ENCODE results near the gene RYR2.
"Not testable (repeated sequence)": the region's sequence is repeated elsewhere in the genome, so short reads cannot be mapped to it uniquely, and the experiment has no call there.

RYR2 gene

GRCh38 chr1:237140986-237141385 lies 99.0 kb downstream of the RYR2 start:
- Histone ChIP-seq H3K36me3 (ENCODE audit: control insufficient read depth in 2 of 2, insufficient read depth in 2 of 2, low read length in 2 of 2) (no peaks in the 10 kb centered on the region), H3K27me3 (ENCODE audit: control insufficient read depth in 1 of 2, insufficient read depth in 2 of 2, low read length in 2 of 2) (no peaks in the 10 kb centered on the region), H3K9ac (ENCODE audit: low read length in 2 of 2) (no peak overlapping the region), H3K27ac (ENCODE audit: low read length) (peak overlapping the region; percentile 76), H3K4me3 (ENCODE audit: low read length in 2 of 2) (no peak overlapping the region), H3K4me1 (ENCODE audit: control insufficient read depth, insufficient read depth, low read length) (peaks cover 20% of the 10 kb centered on the region), H3K9me3 (ENCODE audit: control insufficient read depth in 2 of 2, low read length in 2 of 2) (no peaks in the 10 kb centered on the region)

GRCh38 chr1:237141502-237141901 lies 99.5 kb downstream of the RYR2 start:
- H3K36me3 ChIP-seq (ENCODE audit: control insufficient read depth in 2 of 2, insufficient read depth in 2 of 2, low read length in 2 of 2), result no peaks in the 10 kb centered on the region
- peak overlapping the region; percentile 76 for H3K27ac ChIP-seq (ENCODE audit: low read length)
- H3K9me3 ChIP-seq (ENCODE audit: control insufficient read depth in 2 of 2, low read length in 2 of 2), result no peaks in the 10 kb centered on the region
- peaks cover 25% of the 10 kb centered on the region for H3K4me1 ChIP-seq (ENCODE audit: control insufficient read depth, insufficient read depth, low read length)
- H3K9ac ChIP-seq (ENCODE audit: low read length in 2 of 2), result no peak overlapping the region
- peak overlapping the region in 1 of 2 donors; percentile 23 for H3K4me3 ChIP-seq (ENCODE audit: low read length in 2 of 2)
- H3K27me3 ChIP-seq (ENCODE audit: control insufficient read depth in 1 of 2, insufficient read depth in 2 of 2, low read length in 2 of 2), result no peaks in the 10 kb centered on the region

GRCh38 chr1:237145379-237146135 lies 103.6 kb downstream of the RYR2 start:
- Histone ChIP-seq H3K4me3 (ENCODE audit: low read length in 2 of 2) (peak overlapping the region; percentile 34 to 58), H3K27me3 (ENCODE audit: control insufficient read depth in 1 of 2, insufficient read depth in 2 of 2, low read length in 2 of 2) (no peaks in the 10 kb centered on the region), H3K27ac (ENCODE audit: low read length) (peak overlapping the region; percentile 62), H3K9ac (ENCODE audit: low read length in 2 of 2) (peak overlapping the region in 1 of 2 donors; percentile 25), H3K4me1 (ENCODE audit: control insufficient read depth, insufficient read depth, low read length) (peaks cover 32% of the 10 kb centered on the region), H3K9me3 (ENCODE audit: control insufficient read depth in 2 of 2, low read length in 2 of 2) (no peaks in the 10 kb centered on the region), H3K36me3 (ENCODE audit: control insufficient read depth in 2 of 2, insufficient read depth in 2 of 2, low read length in 2 of 2) (no peaks in the 10 kb centered on the region)

DNA sequence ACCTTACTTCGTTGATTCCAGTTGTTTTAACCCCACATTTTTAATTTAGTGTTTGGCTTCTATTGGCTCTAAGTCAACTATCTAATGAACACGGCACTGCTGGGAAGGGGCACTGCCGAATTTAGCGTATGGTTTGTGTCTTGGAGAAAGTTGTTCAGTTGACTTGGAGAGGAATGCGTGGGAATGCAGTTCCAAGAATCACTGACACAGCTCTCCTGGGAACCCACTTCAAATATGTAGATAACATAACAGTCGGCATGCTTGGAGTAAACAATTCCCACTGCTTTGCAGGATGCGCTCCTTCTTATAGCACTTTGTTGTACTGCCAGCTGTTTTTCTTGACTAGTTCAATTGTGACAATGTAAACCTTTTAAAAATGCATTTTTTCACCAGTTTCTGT lies 104.3 kb downstream of the RYR2 start:
- Histone ChIP-seq H3K4me3 (ENCODE audit: low read length in 2 of 2) (peak overlapping the region; percentile 34 to 58), H3K27ac (ENCODE audit: low read length) (peak overlapping the region; percentile 62), H3K4me1 (ENCODE audit: control insufficient read depth, insufficient read depth, low read length) (peaks cover 32% of the 10 kb centered on the region)

GRCh38 chr1:237149857-237150256 lies 107.9 kb downstream of the RYR2 start:
- Histone ChIP-seq H3K4me1 (ENCODE audit: control insufficient read depth, insufficient read depth, low read length) (peaks cover 26% of the 10 kb centered on the region), H3K4me3 (ENCODE audit: low read length in 2 of 2) (no peak overlapping the region), H3K27me3 (ENCODE audit: control insufficient read depth in 1 of 2, insufficient read depth in 2 of 2, low read length in 2 of 2) (no peaks in the 10 kb centered on the region), H3K9ac (ENCODE audit: low read length in 2 of 2) (no peak overlapping the region), H3K9me3 (ENCODE audit: control insufficient read depth in 2 of 2, low read length in 2 of 2) (no peaks in the 10 kb centered on the region), H3K36me3 (ENCODE audit: control insufficient read depth in 2 of 2, insufficient read depth in 2 of 2, low read length in 2 of 2) (no peaks in the 10 kb centered on the region), H3K27ac (ENCODE audit: low read length) (no peak overlapping the region)

More for the DNA sequence above, 104.3 kb downstream of the RYR2 start:
- H3K27me3 ChIP-seq (ENCODE audit: control insufficient read depth in 1 of 2, insufficient read depth in 2 of 2, low read length in 2 of 2), result no peaks in the 10 kb centered on the region
- no peaks in the 10 kb centered on the region for H3K9me3 ChIP-seq (ENCODE audit: control insufficient read depth in 2 of 2, low read length in 2 of 2)
- H3K36me3 ChIP-seq (ENCODE audit: control insufficient read depth in 2 of 2, insufficient read depth in 2 of 2, low read length in 2 of 2), result no peaks in the 10 kb centered on the region
- H3K9ac ChIP-seq (ENCODE audit: low read length in 2 of 2), result peak overlapping the region in 1 of 2 donors; percentile 42

- H3K4me1 ChIP-seq (ENCODE audit: control insufficient read depth, insufficient read depth, low read length), result peaks cover 20% of the 10 kb centered on the region
- H3K27ac ChIP-seq (ENCODE audit: low read length); H3K4me3 ChIP-seq (ENCODE audit: low read length in 2 of 2); H3K36me3 ChIP-seq (ENCODE audit: control insufficient read depth in 2 of 2, insufficient read depth in 2 of 2, low read length in 2 of 2); H3K9me3 ChIP-seq (ENCODE audit: control insufficient read depth in 2 of 2, low read length in 2 of 2); H3K9ac ChIP-seq (ENCODE audit: low read length in 2 of 2); H3K27me3 ChIP-seq (ENCODE audit: control insufficient read depth in 1 of 2, insufficient read depth in 2 of 2, low read length in 2 of 2): not testable (repeated sequence)
Observed at GRCh38 chr1:237151979-237152378, 110.0 kb downstream of the RYR2 start.

- Histone ChIP-seq H3K4me3 (ENCODE audit: low read length in 2 of 2) (no peak overlapping the region), H3K36me3 (ENCODE audit: control insufficient read depth in 2 of 2, insufficient read depth in 2 of 2, low read length in 2 of 2) (no peaks in the 10 kb centered on the region), H3K9ac (ENCODE audit: low read length in 2 of 2) (no peak overlapping the region), H3K4me1 (ENCODE audit: control insufficient read depth, insufficient read depth, low read length) (peaks cover 16% of the 10 kb centered on the region), H3K27me3 (ENCODE audit: control insufficient read depth in 1 of 2, insufficient read depth in 2 of 2, low read length in 2 of 2) (no peaks in the 10 kb centered on the region), H3K27ac (ENCODE audit: low read length) (no peak overlapping the region), H3K9me3 (ENCODE audit: control insufficient read depth in 2 of 2, low read length in 2 of 2) (no peaks in the 10 kb centered on the region)
Observed at GRCh38 chr1:237152506-237153335, 110.7 kb downstream of the RYR2 start.

GRCh38 chr1:237154157-237154556 lies 112.2 kb downstream of the RYR2 start:
- no peaks in the 10 kb centered on the region for H3K27me3 ChIP-seq (ENCODE audit: control insufficient read depth in 1 of 2, insufficient read depth in 2 of 2, low read length in 2 of 2)
- H3K27ac ChIP-seq (ENCODE audit: low read length), result no peak overlapping the region
- peaks cover 17% of the 10 kb centered on the region for H3K4me1 ChIP-seq (ENCODE audit: control insufficient read depth, insufficient read depth, low read length)
- no peaks in the 10 kb centered on the region for H3K9me3 ChIP-seq (ENCODE audit: control insufficient read depth in 2 of 2, low read length in 2 of 2)
- no peaks in the 10 kb centered on the region for H3K36me3 ChIP-seq (ENCODE audit: control insufficient read depth in 2 of 2, insufficient read depth in 2 of 2, low read length in 2 of 2)
- H3K4me3 ChIP-seq (ENCODE audit: low read length in 2 of 2), result peak overlapping the region in 1 of 2 donors; percentile 16
- no peak overlapping the region for H3K9ac ChIP-seq (ENCODE audit: low read length in 2 of 2)

GRCh38 chr1:237164406-237165352 lies 122.7 kb downstream of the RYR2 start:
- Histone ChIP-seq H3K4me3 (ENCODE audit: low read length in 2 of 2) (peak overlapping the region in 1 of 2 donors; percentile 44), H3K9ac (ENCODE audit: low read length in 2 of 2) (no peak overlapping the region), H3K4me1 (ENCODE audit: control insufficient read depth, insufficient read depth, low read length) (no peaks in the 10 kb centered on the region), H3K27ac (ENCODE audit: low read length) (no peak overlapping the region), H3K9me3 (ENCODE audit: control insufficient read depth in 2 of 2, low read length in 2 of 2) (no peaks in the 10 kb centered on the region), H3K36me3 (ENCODE audit: control insufficient read depth in 2 of 2, insufficient read depth in 2 of 2, low read length in 2 of 2) (no peaks in the 10 kb centered on the region), H3K27me3 (ENCODE audit: control insufficient read depth in 1 of 2, insufficient read depth in 2 of 2, low read length in 2 of 2) (no peaks in the 10 kb centered on the region)

- H3K36me3 ChIP-seq (ENCODE audit: control insufficient read depth in 2 of 2, insufficient read depth in 2 of 2, low read length in 2 of 2), result no peaks in the 10 kb centered on the region
- H3K9ac ChIP-seq (ENCODE audit: low read length in 2 of 2), result no peak overlapping the region
- H3K27me3 ChIP-seq (ENCODE audit: control insufficient read depth in 1 of 2, insufficient read depth in 2 of 2, low read length in 2 of 2), result no peaks in the 10 kb centered on the region
- no peaks in the 10 kb centered on the region for H3K9me3 ChIP-seq (ENCODE audit: control insufficient read depth in 2 of 2, low read length in 2 of 2)
- H3K4me1 ChIP-seq (ENCODE audit: control insufficient read depth, insufficient read depth, low read length), result no peaks in the 10 kb centered on the region
- no peak overlapping the region for H3K27ac ChIP-seq (ENCODE audit: low read length)
- H3K4me3 ChIP-seq (ENCODE audit: low read length in 2 of 2), result no peak overlapping the region
Observed at GRCh38 chr1:237166086-237166485, 124.1 kb downstream of the RYR2 start.
